BLaER1 (cell line): ENCODE results near the gene MEGF11.

Experiments
- H3K27ac ChIP-seq: shearing (Covaris generic); formaldehyde crosslinking; 2 replicates; pipeline ENCODE4 v1.8.1; 2022
- H3K27me3 ChIP-seq: shearing (Covaris generic); formaldehyde crosslinking; 2 replicates; pipeline ENCODE4 v1.8.1; 2022
- H3K36me3 ChIP-seq: shearing (Covaris generic); formaldehyde crosslinking; 2 replicates; pipeline ENCODE4 v1.8.1; 2022
- H3K4me1 ChIP-seq: shearing (Covaris generic); formaldehyde crosslinking; 2 replicates; pipeline ENCODE4 v1.8.1; 2022
- H3K4me2 ChIP-seq: shearing (Covaris generic); formaldehyde crosslinking; 2 replicates; pipeline ENCODE4 v1.8.1; 2022
- H3K4me3 ChIP-seq: shearing (Covaris generic); formaldehyde crosslinking; 2 replicates; pipeline ENCODE4 v1.8.1; 2022
- H3K9ac ChIP-seq: shearing (Covaris generic); formaldehyde crosslinking; 2 replicates; pipeline ENCODE4 v1.8.1; 2022
- H3K9me3 ChIP-seq: shearing (Covaris generic); formaldehyde crosslinking; 2 replicates; pipeline ENCODE4 v1.8.1; 2022
- H4K20me1 ChIP-seq: shearing (Covaris generic); formaldehyde crosslinking; 2 replicates; pipeline ENCODE4 v1.8.1; 2022
- Cebpa-rat ChIP-seq: shearing (Covaris generic); IDR thresholded peaks from 2 replicates; pipeline ENCODE4 v1.8.1; 2022

The MEGF11 gene

DNA sequence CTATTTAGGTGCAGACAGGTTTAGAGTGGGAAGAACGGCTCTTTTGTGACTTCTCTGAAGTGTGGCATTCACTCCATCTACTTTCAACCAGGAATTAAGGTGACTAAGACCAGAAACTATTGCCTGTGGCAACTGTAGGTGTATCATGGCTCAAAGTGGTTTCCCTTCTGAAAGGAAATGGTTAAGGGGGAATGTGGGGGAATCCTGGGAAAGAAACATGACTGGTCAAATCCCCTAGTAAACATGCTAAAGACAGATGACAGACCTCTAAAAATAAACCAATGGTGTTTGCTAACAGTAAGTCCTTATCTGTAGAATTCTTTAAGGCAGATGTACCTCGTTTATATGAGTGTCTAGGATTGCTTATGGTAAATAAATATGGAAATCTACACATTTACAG is 56.9 kb downstream of the MEGF11 start:
- no peaks in the 10 kb centered on the region for H3K27me3 ChIP-seq
- no peak overlapping the region for H3K4me2 ChIP-seq
- H4K20me1 ChIP-seq, result no peaks in the 10 kb centered on the region
- H3K4me1 ChIP-seq, result peaks cover 15% of the 10 kb centered on the region
- no peaks in the 10 kb centered on the region for H3K36me3 ChIP-seq
- no peak for TF ChIP-seq Cebpa-rat
- H3K9me3 ChIP-seq, result no peaks in the 10 kb centered on the region
- no peak overlapping the region for H3K4me3 ChIP-seq
- H3K27ac ChIP-seq, result no peak overlapping the region
- no peak overlapping the region for H3K9ac ChIP-seq

DNA sequence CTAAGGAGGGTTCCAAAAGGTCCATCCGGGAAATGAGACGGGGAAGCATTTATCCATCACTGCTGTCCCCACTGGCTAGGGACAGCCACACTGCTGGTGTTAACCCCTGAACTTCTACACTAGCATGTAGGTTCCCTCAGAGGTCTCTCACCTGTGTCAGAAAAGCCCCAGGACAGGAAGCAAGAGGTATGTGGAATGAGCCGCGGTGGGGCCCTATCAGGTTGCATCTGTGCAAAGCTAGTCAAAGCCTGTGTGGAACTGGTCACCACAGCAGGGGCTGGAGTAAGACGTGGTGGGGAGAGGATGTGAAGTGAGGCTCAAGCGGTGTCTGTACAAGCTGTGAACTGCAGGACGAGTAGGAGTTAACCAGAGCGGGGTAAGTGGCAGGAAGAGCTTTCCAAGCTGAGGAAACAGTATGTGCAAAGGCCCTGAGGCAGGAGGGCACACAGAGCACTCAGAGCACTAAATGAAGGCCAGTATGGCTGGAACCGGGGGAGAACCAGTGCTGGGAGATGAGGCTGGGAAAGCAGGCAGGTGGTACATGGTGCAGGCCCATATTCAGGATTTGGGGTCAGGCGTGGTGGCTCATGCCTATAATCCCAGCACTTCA is 57.8 kb downstream of the MEGF11 start:
- no peak for TF ChIP-seq Cebpa-rat
- Histone ChIP-seq H3K27ac (no peak overlapping the region), H3K27me3 (no peaks in the 10 kb centered on the region), H3K4me1 (peaks cover 8% of the 10 kb centered on the region), H3K36me3 (no peaks in the 10 kb centered on the region), H3K9ac (no peak overlapping the region), H3K9me3 (no peaks in the 10 kb centered on the region), H3K4me3 (no peak overlapping the region), H3K4me2 (no peak overlapping the region), H4K20me1 (no peaks in the 10 kb centered on the region)

DNA sequence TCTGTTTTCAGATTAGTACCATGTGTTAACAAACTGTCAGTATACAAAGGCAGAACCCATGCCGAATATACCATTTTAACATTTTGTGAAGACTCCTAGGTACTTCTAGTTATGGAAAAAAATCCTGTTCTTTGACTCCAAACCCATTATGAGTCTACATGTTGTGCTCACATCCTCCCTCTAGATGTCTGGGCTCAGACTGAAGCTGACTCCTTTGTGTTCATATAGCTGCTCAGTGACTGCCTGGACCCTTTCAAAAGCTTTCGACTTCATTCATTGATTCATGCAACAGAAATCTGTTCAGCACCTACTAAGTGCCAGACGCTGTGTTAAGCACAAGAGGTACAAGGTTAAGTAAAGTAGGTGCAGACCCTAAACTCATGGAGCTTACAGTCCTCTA is 60.5 kb downstream of the MEGF11 start:
- no peak for TF ChIP-seq Cebpa-rat
- H3K9me3 ChIP-seq, result no peaks in the 10 kb centered on the region
- no peaks in the 10 kb centered on the region for H3K36me3 ChIP-seq
- no peak overlapping the region for H3K9ac ChIP-seq
- H3K4me3 ChIP-seq, result no peak overlapping the region
- no peaks in the 10 kb centered on the region for H3K4me1 ChIP-seq
- H3K4me2 ChIP-seq, result no peak overlapping the region
- H4K20me1 ChIP-seq, result no peaks in the 10 kb centered on the region
- H3K27ac ChIP-seq, result no peak overlapping the region
- H3K27me3 ChIP-seq, result no peaks in the 10 kb centered on the region

DNA sequence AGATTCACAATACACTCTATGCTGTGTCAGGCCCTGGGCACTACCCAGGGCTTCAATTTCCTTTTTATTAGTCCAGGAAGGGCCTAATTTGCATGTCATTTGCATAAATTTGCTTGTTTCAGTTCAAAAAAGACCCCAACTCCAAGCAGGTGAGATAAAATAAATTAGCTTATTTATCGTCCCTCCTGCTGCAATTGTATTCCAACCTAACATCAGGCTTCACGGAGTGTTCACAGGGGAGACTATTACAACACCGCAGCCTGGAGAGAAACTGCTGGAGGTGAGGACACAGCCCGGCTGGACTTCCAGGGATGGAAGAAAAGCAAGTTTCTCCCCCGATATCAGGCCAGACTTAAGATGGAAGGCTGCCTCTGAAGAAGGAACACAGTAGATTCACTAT is 62.8 kb downstream of the MEGF11 start:
- H3K27ac ChIP-seq, result no peak overlapping the region
- H3K4me3 ChIP-seq, result no peak overlapping the region
- no peak overlapping the region for H3K9ac ChIP-seq
- no peaks in the 10 kb centered on the region for H3K27me3 ChIP-seq
- H4K20me1 ChIP-seq, result no peaks in the 10 kb centered on the region
- H3K4me2 ChIP-seq, result no peak overlapping the region
- H3K4me1 ChIP-seq, result no peaks in the 10 kb centered on the region
- no peaks in the 10 kb centered on the region for H3K36me3 ChIP-seq
- H3K9me3 ChIP-seq, result no peaks in the 10 kb centered on the region
- TF ChIP-seq Cebpa-rat, result no peak

DNA sequence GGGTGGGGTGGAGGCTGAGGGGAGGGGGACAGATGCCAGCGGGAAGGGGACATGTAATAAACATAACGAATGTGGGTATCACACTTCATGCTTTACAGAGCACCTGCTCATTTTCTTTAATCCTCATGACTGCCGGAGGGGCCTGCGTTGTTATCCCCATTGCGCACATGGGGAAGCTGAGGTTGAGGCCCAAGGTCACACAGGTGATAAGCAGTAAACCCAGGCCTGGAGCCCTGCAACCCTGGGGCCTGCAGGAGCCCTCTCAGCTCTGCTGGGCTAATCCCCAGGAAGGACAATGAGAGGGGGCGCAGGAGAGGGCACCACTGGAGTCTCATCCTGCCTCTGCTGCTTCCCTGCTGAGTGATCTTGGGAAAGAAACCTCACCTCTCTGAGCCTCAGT is 64.3 kb downstream of the MEGF11 start:
- no peak for TF ChIP-seq Cebpa-rat
- no peaks in the 10 kb centered on the region for H3K9me3 ChIP-seq
- H4K20me1 ChIP-seq, result no peaks in the 10 kb centered on the region
- no peaks in the 10 kb centered on the region for H3K27me3 ChIP-seq
- H3K4me1 ChIP-seq, result no peaks in the 10 kb centered on the region
- H3K4me3 ChIP-seq, result no peak overlapping the region
- H3K27ac ChIP-seq, result no peak overlapping the region
- H3K4me2 ChIP-seq, result no peak overlapping the region
- no peak overlapping the region for H3K9ac ChIP-seq
- H3K36me3 ChIP-seq, result no peaks in the 10 kb centered on the region

DNA sequence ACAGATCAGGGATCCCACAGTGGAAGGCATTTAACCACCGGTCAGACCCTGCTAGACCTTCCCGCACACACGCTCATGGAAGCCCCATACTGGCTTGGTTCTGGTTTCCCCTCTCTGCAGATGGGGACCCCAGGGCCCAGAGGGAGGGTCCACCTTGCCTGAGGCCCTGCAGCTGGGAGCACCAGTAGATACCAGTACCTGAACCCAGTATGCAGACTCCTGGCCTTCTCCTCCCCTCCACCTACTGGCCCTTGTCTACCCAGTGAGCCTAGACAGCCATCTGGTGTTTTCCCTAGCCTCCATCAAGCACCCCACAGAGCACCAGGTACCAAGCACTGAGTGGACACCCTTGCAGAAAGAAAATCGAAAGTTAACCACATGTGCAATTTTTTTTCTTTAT is 65.1 kb downstream of the MEGF11 start:
- Histone ChIP-seq H3K36me3 (no peaks in the 10 kb centered on the region), H3K9ac (no peak overlapping the region), H3K27ac (no peak overlapping the region), H3K9me3 (no peaks in the 10 kb centered on the region), H3K4me1 (no peaks in the 10 kb centered on the region), H3K27me3 (no peaks in the 10 kb centered on the region), H3K4me3 (no peak overlapping the region), H4K20me1 (no peaks in the 10 kb centered on the region), H3K4me2 (no peak overlapping the region)
- no peak for TF ChIP-seq Cebpa-rat

DNA sequence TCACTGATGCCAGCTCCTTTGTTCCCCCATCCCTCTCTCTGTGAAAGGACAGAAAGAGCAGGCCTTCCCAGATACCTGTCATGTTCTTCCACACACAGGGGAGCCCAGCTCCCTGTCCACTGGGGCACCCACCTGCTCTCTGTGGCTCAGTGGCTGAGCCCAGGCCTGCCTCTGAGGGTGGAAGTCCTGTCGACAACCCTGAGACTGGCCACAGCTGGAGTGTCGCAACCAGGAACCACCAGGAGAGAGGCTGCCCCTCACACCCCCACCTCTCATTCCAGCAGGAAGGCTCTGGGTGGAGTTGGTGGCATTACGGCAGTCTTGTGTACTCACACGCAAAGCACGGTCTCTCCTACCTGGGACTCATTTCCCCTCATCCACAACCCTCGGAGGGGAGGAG is 66.3 kb downstream of the MEGF11 start:
- Histone ChIP-seq H3K9me3 (no peaks in the 10 kb centered on the region), H3K27me3 (no peaks in the 10 kb centered on the region), H3K4me3 (no peak overlapping the region), H4K20me1 (no peaks in the 10 kb centered on the region), H3K4me1 (peaks cover 4% of the 10 kb centered on the region), H3K9ac (no peak overlapping the region), H3K36me3 (no peaks in the 10 kb centered on the region), H3K27ac (no peak overlapping the region), H3K4me2 (no peak overlapping the region)
- TF ChIP-seq Cebpa-rat, result no peak

DNA sequence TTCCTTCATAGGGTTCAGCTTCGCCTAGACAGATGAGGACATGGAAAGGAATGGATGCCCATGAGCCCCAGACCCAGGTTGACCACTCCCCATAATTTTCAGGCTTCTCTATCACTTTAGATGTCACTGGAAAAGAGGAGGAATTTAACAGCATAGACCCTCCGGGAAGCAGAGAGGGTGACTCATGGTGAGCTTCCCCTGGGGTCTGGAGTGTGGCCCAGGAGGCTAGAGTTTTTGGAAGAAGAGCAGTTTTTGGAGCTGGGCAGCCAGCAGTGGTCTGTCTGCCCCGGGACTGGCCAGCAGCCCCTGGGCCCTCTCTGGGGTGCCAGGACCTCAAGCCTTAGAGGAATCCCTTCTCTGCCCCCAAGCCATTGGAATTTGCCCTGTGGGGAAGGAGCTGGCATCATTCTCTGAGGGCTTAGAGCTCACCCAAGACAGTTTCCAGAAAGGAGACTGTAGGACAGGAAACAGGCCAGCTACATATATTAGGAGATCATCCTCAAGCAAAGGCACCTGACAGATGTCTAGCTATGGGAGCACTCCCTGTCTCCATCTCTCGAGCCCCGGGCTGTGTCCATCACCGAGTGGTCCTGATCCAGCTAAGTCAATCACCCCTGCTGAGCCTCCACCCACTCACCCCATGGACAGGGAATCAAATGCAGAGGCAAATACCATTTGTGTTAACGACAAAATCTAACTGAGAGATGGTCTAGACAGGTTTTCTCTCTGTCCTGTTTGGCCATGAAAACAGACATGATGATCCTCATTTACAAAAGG is 67.3 kb downstream of the MEGF11 start:
- H3K27me3 ChIP-seq, result no peaks in the 10 kb centered on the region
- H3K9ac ChIP-seq, result no peak overlapping the region
- no peaks in the 10 kb centered on the region for H4K20me1 ChIP-seq
- H3K27ac ChIP-seq, result no peak overlapping the region
- no peak overlapping the region for H3K4me3 ChIP-seq
- H3K36me3 ChIP-seq, result no peaks in the 10 kb centered on the region
- peaks cover 15% of the 10 kb centered on the region for H3K4me1 ChIP-seq
- H3K9me3 ChIP-seq, result no peaks in the 10 kb centered on the region
- TF ChIP-seq Cebpa-rat, result no peak
- H3K4me2 ChIP-seq, result no peak overlapping the region

DNA sequence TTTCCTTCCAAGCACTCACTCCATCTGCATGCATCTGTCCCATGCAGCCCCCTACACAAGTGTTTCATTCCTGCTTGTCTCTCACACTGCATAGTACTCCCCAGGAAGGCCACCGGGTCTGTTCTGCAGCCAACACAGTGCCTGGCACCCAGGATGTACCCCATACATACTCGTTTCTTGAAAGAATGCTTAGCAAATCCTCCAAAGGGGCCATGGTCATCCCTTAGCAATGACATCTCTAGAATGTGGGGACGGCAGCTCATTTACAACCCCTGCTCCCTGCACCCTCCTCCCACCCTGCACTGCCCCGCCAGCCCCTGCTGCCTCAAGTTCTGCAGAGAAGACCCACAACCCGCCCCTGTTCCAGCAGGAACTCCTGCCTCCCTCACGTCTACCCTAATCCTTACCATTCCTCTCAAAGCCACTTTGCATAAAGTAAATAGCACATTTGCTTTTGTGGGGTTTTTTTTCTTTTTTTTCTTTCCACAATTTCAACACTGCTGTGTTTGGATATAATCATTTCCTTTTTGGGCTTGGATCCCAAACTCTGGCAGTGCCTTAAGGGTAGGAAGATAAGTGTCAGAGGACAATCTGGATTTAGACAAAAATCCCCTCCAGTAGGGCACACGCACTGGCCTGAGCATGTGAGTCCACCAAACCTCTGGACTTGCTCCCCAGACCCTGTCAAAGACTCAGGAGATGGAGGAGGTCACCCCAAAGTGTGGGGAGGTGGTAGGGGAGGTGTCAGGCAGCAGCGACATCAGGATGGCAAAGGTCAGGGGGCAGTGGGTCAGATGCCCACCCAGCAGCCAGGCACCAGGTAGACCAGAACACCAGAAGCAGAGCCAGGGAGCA is 68.4 kb downstream of the MEGF11 start:
- Histone ChIP-seq H3K4me2 (no peak overlapping the region), H3K4me1 (peaks cover 25% of the 10 kb centered on the region), H3K9me3 (no peaks in the 10 kb centered on the region), H4K20me1 (no peaks in the 10 kb centered on the region), H3K4me3 (no peak overlapping the region), H3K27me3 (no peaks in the 10 kb centered on the region), H3K27ac (no peak overlapping the region), H3K36me3 (no peaks in the 10 kb centered on the region), H3K9ac (no peak overlapping the region)
- TF ChIP-seq Cebpa-rat, result no peak

DNA sequence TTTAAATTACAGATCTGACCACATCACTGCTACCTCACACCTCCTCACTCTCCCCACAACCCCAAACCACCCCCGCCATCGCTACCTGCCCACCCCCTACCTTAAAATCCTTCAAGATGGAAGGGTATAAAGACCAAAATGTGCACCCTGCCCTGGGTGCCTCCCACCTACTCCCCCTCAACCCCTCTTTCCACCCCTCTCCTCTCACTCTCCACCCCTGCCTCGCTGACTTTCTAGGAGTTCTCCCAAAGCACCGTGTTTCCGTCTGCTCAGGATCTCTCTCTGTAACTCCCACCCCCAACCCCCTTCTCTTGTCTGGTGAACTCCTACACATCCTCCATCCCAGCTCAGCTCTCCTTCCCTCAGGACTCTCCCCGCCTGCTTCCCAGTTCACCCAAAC is 69.1 kb downstream of the MEGF11 start:
- H3K4me3 ChIP-seq, result no peak overlapping the region
- no peaks in the 10 kb centered on the region for H3K27me3 ChIP-seq
- H3K4me1 ChIP-seq, result peaks cover 30% of the 10 kb centered on the region
- no peaks in the 10 kb centered on the region for H4K20me1 ChIP-seq
- H3K36me3 ChIP-seq, result no peaks in the 10 kb centered on the region
- no peaks in the 10 kb centered on the region for H3K9me3 ChIP-seq
- H3K27ac ChIP-seq, result no peak overlapping the region
- no peak for TF ChIP-seq Cebpa-rat
- H3K9ac ChIP-seq, result no peak overlapping the region
- H3K4me2 ChIP-seq, result no peak overlapping the region
